HL-60 (cell line): ENCODE data around the gene ITGB5.

Experiments used
- DNase-seq, 2 experiments: peaks; one replicate each; pipeline ENCODE4 v3.0.0-alpha.2; 2010 to 2020; ENCODE audit warnings: low read depth in 1 of 2, low spot score in 1 of 2
- H3K27ac ChIP-seq: fragments of 250-450 bp; sonication (Bioruptor Pico); replicated peaks from 2 replicates; pipeline ENCODE4 v1.5.1; 2020; ENCODE audit warnings: mild to moderate bottlenecking, moderate library complexity
- H3K27me3 ChIP-seq: fragments of 250-450 bp; sonication (Bioruptor Pico); 2 replicates; pipeline ENCODE4 v1.5.1; 2021; ENCODE audit warnings: mild to moderate bottlenecking, moderate library complexity; ENCODE audit not compliant: insufficient read depth, poor library complexity, severe bottlenecking
- H3K4me3 ChIP-seq: replicated peaks from 2 replicates; pipeline ENCODE4 v1.5.1; 2011; ENCODE audit warnings: mild to moderate bottlenecking, control low read depth, low read length; ENCODE audit not compliant: insufficient read depth
- CTCF ChIP-seq: IDR thresholded peaks from one replicate; pipeline ENCODE4 v1.5.1; 2011; ENCODE audit warnings: low read length, control low read depth, inconsistent platforms; ENCODE audit not compliant: insufficient read depth
- GABPA ChIP-seq: IDR thresholded peaks from 2 replicates; pipeline ENCODE4 v1.6.1; 2012; ENCODE audit warnings: low read depth
- POLR2AphosphoS5 ChIP-seq: IDR thresholded peaks from 2 replicates; pipeline ENCODE4 v1.6.1; 2012; ENCODE audit warnings: low read depth
- REST ChIP-seq: IDR thresholded peaks from 2 replicates; pipeline ENCODE4 v1.6.1; 2012; ENCODE audit warnings: low read depth; ENCODE audit not compliant: insufficient replicate concordance
- SPI1 ChIP-seq: IDR thresholded peaks from 2 replicates; pipeline ENCODE4 v1.6.1; 2012; ENCODE audit warnings: low read depth, mild to moderate bottlenecking, borderline replicate concordance

The ITGB5 gene

GRCh38 chr3:124767264-124767663, 119.9 kb downstream of the ITGB5 start:
- TF ChIP-seq SPI1 (no peak), REST (no peak), GABPA (no peak), POLR2AphosphoS5 (no peak), CTCF (no peak)
- no peak overlapping the region for H3K4me3 ChIP-seq
- no peak for DNase-seq
- H3K27ac ChIP-seq: no peak overlapping the region
- peaks cover 9% of the 10 kb centered on the region for H3K27me3 ChIP-seq

- H3K27ac ChIP-seq: no peak overlapping the region
- H3K4me3 ChIP-seq: no peak overlapping the region
- TF ChIP-seq CTCF (no peak), REST (no peak), GABPA (no peak), POLR2AphosphoS5 (no peak), SPI1 (no peak)
- no peak for DNase-seq
- peaks cover 3% of the 10 kb centered on the region for H3K27me3 ChIP-seq
Observed at GRCh38 chr3:124766113-124767095, 120.8 kb downstream of the ITGB5 start.

- H3K4me3 ChIP-seq: no peak overlapping the region
- H3K27me3 ChIP-seq: no peaks in the 10 kb centered on the region
- no peak overlapping the region for H3K27ac ChIP-seq
- DNase-seq: no peak
- no peak for TF ChIP-seq SPI1
- TF ChIP-seq REST: no peak
- no peak for TF ChIP-seq GABPA
- no peak for TF ChIP-seq POLR2AphosphoS5
- TF ChIP-seq CTCF: no peak
Observed at GRCh38 chr3:124765197-124765840, 121.8 kb downstream of the ITGB5 start.
